GM19240 (cell line): ENCODE data around the gene SPDYE3.
"Not testable (repeated sequence)": the region's sequence is repeated elsewhere in the genome, so short reads cannot be mapped to it uniquely, and the experiment has no call there.

Experiments used
- DNase-seq: peaks from one replicate; pipeline ENCODE4 v3.0.0; 2011; ENCODE audit warnings: low spot score; ENCODE audit not compliant: insufficient read length

The SPDYE3 gene, protein sequence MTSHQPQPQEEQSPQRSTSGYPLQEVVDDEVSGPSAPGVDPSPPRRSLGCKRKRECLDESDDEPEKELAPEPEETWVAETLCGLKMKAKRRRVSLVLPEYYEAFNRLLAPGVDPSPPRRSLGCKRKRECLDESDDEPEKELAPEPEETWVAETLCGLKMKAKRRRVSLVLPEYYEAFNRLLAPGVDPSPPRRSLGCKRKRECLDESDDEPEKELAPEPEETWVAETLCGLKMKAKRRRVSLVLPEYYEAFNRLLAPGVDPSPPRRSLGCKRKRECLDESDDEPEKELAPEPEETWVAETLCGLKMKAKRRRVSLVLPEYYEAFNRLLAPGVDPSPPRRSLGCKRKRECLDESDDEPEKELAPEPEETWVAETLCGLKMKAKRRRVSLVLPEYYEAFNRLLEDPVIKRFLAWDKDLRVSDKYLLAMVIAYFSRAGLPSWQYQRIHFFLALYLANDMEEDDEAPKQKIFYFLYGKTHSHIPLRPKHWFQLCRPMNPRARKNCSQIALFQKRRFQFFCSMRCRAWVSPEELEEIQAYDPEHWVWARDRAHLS

DNA sequence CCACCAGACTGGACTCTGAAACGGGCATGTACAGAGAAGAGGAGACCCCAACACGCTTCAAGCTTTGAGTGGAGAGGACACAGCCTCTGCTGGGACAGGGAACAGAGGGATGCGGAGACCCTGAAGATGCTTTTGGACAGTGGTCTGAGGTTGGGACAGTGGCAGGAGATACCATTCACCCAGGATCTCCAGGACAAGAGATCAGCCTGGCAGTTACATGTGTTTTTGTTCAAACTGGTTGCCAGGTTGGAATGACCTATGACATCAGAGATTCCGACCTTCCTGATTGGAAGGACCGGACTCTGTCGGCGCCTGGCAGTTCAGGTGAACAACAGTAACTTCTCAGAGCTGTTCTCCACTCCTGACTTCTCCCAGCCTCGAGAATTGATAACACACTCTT, at the start of gene SPDYE3:
Gene SPDYE3 (plus strand): TSS at position 301 of the 400 bp plus-strand sequence. CDS start 184 bp downstream, outside the sequence.
- not testable (repeated sequence) for DNase-seq

DNA sequence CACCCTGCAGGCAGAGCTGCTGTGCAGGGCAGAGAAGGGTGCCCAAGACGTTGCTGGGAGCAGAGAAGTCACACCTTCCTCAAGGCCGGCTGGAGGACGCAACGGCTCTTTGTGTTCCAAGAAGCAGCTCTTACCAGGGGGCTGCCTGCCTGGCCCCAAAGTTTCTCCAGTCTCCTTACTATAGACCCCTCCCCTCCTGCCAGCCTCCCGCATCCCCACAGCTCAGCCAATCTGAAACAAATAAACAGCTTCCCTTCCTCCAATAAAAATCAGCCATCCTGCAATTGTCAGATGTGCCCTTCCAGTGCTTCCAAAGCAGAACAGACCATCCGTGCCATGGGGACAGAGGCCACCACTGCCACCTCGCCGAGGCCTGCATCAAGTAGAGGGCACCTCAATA, 47.5 kb upstream of the SPDYE3 start:
- DNase-seq, result not testable (repeated sequence)

DNA sequence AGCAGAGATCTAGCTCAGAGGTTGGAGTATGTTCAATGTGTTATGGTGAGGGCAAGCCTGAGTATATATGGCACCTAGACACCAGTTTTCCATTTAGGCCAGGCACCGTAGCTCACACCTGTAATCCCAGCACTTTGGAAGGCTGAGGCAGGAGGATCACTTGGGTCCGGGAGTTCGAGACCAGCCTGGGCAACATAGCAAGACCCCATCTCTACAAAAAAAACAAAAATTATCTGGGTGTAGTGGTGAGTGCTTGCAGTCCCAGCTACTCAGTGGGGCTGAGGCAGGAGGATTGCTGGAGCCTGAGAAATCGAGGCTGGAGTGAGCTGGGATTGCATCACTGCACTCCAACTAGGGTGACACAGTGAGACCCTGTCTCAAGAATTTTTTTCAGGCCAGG, 44.6 kb upstream of the SPDYE3 start:
- not testable (repeated sequence) for DNase-seq

DNA sequence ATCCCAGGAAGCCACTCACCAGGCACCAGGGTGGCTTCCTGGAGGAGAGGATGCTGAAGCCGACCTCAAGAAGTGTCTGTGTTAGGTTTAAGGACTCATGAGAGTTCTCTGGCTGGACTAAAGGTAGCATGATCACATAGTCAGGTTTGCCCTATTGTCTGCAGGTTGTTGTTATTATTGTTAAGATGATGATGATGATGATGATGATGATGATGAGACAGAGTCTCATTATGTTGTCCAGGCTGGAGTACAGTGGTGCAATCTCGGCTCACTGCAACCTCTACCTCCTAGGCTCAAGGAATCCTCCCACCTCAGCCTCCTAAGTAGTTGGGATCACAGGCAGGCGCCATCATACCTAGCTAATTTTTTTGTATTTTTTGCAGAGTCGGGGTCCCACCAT, 43.3 kb upstream of the SPDYE3 start:
- DNase-seq, result not testable (repeated sequence)

DNA sequence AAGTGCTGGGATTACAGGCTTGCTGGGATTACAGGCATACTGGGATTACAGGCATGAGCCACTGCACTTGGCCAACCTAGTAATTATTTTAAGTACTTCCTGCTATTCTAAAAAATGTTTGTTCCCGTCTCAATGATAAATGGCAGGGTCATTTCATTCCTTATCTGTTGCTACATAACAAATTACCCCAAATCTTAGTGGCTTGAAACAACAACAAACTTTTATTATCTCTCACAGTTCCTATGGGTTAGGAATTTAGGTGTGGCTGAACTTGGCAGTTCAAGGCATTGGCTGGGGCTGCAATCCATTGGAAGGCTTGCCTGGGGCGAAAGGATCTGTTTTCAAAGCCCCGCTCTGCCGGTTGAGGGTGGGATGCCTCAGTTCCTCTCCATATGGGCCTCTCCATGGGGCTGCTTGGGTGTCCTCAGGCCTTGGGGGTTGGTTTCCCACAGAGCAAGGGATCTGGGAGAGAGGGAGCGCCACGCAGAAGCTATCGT, 42.8 kb upstream of the SPDYE3 start:
- not testable (repeated sequence) for DNase-seq

DNA sequence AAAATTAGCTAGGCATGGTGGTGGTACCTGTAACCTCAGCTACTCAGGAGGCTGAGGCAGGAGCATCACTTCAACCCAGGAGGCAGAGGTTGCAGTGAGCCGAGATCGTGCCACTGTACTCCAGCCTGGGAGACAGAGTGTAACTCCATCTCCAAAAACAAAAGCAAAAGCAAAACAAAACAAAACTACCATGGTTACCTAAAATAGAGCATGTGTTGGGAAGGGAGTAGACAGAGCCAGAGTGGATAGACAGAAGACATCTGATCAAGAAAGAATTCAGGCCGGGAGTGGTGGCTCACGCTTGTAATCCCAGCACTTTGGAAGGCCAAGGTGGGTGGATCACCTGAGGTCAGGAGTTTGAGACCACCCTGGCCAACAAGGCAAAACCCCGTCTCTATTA, 41.7 kb upstream of the SPDYE3 start:
- DNase-seq, result not testable (repeated sequence)

DNA sequence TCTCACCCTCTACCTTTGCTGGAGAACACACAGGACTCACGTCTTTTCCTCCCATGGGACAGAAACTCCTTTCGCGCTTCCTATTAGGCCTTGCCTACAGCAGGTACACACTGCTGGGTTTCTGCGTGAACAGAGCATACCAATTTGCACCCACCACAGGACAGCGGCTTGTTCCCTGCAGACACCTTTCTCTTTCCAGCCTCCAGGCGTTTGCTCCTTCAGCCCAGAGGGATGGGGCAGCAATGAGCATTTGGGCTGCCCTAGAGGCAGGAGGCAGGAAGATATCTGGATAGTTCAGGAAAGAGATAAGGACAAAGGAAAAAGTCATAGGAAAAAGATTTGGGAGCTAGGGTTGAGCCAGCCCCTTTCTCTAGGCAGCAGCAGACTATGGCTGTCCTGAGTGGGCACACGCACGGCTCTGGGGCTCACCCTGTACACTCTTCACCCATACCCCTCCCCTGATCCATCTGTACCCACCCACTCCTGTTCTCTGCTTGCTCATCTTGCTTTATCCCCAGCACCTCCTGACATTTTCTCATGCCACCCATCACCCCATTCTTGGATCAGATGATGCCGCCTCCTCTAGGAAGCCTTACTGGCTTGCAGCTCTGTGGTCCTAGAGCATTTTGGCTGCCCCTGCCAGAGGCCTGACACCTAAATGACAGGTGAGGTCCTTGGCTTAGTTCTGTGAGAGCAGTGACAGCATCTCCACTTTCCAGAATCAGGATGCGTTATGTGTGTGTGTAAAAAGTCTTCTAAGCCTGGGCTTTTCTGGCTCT, 40.7 kb upstream of the SPDYE3 start:
- no peak for DNase-seq

DNA sequence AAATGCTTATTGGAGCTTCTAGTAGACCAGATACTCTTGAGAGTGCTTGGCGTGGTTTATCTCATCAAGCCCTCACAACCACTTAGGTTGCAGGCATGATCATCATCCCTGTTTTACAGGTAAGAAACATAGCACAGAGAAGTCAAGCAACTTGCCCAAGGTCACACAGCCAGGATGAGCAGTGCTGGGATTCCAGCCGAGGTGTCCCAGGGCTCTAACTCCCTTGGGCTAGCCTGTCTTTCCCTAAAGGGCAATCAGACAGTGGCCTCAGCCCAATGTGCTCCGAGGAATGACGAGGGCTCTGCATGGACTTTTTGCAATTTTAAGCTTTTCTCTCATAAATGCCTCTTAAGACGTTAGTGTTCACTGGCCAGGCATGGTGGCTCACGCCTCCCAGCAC, 39.9 kb upstream of the SPDYE3 start:
- no peak for DNase-seq

DNA sequence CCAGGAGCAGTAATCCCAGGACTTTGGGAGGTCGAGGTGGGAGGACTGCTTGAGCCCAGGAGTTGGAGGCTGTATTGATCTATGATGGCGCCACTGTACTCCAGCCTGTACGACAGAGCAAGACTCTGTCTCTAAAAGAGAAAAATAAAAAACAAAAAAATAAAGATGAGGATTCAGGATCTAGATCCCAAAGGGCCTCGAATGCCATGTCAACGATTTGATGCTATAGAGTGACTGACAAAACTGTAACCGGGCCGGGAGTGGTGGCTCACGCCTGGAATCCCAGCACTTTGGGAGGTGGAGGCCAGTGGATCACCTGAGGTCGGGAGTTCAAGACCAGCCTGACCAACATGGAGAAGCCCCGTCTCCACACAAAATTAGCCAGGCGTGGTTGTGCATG, 38.6 kb upstream of the SPDYE3 start:
- not testable (repeated sequence) for DNase-seq

DNA sequence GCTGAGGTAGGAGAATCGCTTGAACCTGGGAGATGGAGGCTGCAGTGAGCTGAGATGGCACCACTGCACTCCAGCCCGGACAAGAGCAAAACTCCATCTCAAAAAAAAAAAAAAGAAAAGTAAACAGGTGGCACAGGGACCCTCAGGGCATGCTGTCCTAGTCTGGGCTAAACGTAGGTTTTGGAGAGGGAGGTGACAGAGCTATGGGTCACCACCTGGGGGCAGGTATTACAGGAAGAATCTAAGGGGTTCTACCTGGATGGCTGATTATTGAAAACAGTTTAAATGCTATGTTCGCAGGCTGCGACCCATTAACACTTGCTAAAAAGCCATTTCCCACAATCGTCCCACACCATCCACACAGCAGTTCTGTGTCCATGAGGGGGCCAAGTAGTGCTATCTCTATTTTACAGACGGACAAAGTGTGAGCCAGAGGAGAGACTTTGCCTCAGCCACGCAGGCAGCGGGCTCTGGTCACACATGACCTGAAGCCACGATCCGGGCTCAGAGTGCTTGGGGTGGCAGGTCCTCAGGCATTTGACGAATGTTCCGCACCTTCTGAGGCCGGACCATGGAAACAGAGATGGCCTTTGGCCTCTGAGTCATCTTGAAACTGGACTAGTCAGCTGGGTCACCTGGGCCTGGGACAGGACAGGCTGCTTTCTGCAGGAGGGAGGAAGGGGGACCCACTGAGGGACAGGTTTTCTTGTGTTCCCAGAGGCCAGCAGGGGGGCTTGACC, 38.0 kb upstream of the SPDYE3 start:
- not testable (repeated sequence) for DNase-seq

DNA sequence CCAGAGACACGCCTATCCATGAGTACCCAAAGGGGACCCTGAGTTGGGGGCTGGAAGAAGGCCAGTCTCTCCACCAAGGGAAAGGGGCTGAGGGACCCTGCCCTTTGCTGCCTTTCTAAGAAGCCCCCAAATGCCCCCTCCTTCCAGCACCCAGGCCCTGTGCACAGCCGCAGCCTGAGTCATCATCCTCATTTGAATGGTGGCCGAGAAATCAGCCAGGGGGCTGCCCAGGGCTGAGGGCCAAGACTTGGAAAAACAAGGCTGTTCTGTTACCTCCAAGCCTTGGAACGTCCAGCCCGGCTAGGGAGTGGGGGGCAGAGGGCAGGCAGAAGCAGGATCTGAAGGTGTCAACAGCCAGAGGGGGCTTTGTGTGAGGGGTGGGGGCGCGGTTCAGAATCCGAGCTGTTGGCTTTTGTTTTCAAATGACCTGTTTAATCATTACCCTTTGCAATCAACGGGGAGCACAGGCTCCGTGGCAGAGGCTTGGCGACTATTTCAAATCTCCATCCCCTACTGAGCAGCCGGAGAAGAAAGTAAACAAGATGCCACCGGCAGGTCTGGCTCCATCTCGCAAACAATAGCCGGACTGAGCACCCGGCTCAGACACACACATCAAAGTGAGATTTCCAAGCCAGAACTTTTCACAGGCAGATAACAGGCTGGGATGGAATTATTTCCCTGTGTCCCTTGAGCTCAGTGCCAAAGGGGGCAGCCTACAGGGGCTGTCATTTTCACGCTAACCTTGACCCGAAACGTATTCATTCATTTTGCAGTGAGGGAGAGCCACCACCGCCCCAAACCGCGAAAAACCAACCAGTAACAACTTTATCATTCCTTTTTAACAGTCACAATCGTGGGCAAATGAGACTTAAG, 37.2 kb upstream of the SPDYE3 start:
- DNase-seq, result not testable (repeated sequence)

DNA sequence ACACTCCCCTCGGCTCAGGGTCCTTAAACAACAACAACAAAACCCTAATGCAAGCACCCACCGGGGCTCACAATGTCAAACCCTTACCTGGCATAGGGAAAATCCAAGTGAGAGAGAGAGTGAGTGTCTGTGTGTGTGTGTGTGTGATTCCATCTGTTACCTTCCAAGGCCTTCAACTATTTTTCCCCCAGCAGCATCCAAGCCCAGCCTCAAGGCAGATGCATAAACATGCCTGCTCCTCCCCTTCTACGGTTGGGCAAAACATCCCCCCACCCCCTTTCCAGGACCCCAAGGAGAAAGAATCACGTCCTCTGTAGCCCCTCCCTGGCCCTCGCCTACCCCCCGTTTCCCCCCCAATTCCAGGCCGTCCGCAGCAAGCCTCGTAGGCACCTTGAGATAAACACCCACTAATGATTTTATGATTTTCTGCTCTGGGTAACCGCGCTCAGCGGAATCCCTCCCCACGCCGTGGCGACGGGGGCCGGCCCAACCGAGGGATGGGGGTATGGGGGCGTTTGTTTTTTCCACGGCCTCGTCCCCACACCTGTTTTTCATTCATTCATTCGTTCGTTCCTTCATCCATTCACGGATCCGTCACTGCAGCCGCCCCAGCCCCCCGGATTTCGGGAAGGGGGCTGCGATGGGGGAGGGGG, 36.4 kb upstream of the SPDYE3 start:
- not testable (repeated sequence) for DNase-seq

DNA sequence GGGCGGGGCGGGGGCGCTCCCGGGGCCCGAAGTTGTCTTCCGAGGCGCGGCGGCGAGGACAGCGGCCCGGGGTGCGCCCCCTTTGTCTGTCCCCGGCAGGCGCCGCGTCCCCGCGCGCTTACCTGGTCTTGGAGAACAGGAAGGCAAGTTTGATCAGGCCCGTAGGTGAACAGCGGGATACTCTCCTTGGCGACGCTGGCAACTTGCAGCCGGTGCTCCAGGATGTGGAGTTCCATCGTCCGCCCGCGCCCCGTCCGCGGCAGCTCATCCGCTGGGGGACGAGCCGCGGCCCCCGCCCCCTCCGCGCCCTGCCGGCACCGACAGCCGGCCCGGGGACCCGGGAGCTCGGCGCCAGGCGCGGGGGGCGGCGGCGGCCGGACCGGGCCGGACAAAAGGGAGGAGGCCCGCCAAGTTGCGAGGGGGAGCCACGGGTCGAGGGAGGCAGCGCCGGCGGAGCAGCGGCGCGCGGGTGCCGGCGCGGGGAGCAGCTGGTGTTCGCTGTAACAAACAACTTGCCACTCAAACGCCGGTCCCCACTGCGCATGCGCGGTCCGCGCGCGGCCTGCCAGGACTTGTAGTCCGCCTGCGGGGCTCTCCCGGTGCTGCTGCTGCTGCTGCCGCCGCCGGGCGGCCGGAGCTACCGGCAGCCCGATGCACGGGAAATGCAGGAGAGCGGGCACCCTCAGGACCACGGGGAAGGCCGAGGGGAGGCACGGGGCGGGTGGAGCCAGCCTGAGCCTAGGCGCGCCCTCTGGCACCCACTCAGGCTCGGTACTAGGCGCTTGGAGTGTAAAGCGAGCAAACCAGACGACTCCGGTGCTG, 35.6 kb upstream of the SPDYE3 start:
- DNase-seq, result peak; percentile 72

DNA sequence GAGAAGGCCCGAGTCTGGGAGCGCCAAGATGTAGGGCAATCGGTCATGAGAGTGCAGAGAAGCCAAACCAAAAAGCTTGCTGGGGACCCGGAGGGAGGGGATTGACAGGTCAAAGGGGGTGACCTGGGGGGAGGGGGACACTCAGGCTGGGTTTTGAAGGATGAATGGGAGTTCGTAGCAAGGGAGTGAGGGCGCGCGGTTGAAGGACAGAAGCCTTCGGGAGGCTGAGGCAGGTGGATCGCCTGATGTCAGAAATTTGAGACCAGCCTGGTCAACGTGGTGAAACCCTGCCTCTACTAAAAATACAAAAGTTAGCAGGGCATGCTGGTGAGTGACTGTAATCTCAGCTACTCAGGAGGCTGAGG, 35.0 kb upstream of the SPDYE3 start:
- DNase-seq, result not testable (repeated sequence)

DNA sequence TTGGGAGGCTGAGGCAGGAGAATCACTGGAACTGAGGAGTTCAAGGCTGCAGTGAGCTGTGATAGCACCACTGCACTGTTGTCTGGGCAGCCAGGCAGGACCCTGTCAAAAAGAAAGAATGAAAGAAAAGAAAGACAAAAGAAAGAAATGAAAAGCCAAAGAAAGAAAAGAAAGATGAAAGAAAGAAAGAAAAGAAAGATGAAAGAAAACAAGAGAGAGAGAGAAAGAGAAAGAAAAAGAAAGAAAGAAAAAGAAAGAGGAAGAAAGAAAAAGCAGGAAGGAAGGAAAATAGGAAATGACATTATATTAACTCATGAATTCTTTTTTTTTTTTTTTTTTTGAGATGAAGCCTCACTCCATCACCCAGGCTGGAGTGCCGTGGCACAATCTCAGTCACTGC, 32.4 kb upstream of the SPDYE3 start:
- DNase-seq, result no peak

DNA sequence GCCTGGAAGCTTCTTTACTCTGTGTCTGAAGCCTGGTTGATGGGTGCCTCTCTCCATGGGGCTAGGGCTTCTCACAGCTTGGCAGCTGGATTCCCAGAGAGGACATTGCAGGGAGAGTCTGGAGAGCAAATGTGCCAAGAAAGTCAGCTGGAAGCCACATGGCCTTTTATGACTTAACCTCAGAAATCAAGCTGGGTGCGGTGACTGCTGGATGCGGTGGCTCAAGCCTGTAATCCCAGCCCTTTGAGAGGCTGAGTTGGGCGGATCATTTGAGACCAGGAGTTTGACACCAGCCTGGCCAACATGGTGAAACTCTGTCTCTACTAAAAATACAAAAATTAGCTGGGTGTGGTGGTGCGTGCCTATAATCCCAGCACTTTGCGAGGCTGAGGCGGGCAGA, 31.4 kb upstream of the SPDYE3 start:
- DNase-seq, result not testable (repeated sequence)

DNA sequence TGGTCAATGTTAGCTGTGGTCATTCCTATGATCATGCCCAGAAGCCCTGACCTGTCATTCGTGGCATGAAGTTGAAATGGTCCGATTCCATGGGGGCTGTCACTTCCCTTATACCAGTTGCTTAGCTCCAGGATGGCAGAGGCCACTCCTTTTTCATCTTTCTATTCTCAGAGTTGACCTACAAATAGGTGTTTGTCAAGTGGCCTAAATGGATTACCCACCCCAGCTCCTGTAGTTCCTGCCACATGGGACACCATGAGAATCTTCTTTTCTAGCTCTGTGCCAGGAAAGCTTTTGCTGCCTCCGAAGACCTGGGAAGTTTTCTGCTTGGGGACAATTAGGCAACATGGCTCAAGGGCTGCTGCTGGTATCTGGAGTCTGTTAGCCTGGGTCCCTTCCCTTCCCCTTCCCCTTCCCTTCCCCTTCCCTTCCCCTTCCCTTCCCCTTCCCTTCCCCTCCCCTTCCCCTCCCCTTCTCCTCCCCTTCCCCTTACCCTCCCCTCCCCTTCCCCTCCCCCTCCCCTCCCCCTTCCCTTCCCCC, 25.4 kb upstream of the SPDYE3 start:
- DNase-seq, result not testable (repeated sequence)

DNA sequence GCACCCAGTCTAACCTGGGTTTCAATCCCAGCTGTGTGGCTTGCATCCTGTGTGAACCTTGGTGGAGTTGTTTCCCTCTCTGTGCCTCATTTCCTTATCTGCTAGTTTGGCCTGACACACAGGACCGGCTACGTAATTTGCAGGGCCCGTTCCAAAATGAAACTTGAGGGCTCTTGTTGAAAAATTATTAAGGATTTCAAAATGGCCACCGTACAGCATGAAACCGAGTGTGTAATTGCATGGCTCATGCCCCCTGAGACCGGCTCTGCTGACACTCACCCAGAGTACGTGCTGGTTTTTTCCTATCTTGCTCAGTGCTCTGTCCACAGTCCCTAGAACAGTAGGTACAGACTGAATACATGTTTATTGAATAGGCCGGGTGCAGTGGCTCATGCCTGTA, 24.4 kb upstream of the SPDYE3 start:
- not testable (repeated sequence) for DNase-seq
